ENCODE measurements around the gene DMD.

Gene DMD

DNA sequence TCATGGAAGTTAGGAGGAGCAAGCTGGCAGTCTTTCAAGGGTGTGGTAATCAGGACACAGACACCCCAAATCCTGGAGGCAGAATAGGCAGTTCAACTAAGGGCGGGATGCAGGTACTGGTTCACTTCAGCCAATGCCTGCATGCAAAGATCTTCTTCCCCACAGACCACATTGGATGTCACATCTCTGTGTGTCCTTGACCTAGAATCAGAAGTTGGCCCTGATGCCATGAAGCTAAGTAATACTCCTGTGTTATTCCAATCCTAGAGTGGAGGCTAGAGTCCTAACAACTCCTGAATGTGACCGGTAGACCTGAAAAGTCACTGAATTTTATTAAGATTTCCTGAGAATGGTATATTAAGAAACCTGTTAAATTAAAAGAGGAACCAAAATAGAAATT is 165.5 kb downstream of the DMD start:
- Histone ChIP-seq H4K20me1 (ENCODE audit: insufficient read depth, low read length, poor library complexity, severe bottlenecking) (no peaks in the 10 kb centered on the region), H3K9ac (ENCODE audit: low read depth, low read length, poor library complexity, severe bottlenecking) (no peak overlapping the region), H3K4me1 (ENCODE audit: insufficient read depth, low read length, poor library complexity, severe bottlenecking) (no peaks in the 10 kb centered on the region), H3F3A (ENCODE audit: low read depth) (no peaks in the 10 kb centered on the region), H2AFZ (ENCODE audit: low read length) (no peak overlapping the region), H3K36me3 (ENCODE audit: insufficient read depth, low read length) (no peaks in the 10 kb centered on the region), H3K4me2 (ENCODE audit: low read depth, low read length, poor library complexity, severe bottlenecking) (no peak overlapping the region), H3K79me2 (ENCODE audit: insufficient read depth, low read length) (no peaks in the 10 kb centered on the region), H3K9me2 (replicated peaks; ENCODE audit: low read depth, low read length) (no peaks in the 10 kb centered on the region), H3K9me3 (ENCODE audit: insufficient read depth, low read depth, low read length) (no peaks in the 10 kb centered on the region), H3K27me3 (ENCODE audit: insufficient read depth, low read length, poor library complexity, severe bottlenecking) (no peaks in the 10 kb centered on the region), H3K4me3 (ENCODE audit: low read length, poor library complexity, severe bottlenecking) (no peak overlapping the region)
- TF ChIP-seq, protein P1, sequence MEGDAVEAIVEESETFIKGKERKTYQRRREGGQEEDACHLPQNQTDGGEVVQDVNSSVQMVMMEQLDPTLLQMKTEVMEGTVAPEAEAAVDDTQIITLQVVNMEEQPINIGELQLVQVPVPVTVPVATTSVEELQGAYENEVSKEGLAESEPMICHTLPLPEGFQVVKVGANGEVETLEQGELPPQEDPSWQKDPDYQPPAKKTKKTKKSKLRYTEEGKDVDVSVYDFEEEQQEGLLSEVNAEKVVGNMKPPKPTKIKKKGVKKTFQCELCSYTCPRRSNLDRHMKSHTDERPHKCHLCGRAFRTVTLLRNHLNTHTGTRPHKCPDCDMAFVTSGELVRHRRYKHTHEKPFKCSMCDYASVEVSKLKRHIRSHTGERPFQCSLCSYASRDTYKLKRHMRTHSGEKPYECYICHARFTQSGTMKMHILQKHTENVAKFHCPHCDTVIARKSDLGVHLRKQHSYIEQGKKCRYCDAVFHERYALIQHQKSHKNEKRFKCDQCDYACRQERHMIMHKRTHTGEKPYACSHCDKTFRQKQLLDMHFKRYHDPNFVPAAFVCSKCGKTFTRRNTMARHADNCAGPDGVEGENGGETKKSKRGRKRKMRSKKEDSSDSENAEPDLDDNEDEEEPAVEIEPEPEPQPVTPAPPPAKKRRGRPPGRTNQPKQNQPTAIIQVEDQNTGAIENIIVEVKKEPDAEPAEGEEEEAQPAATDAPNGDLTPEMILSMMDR (conservative IDR thresholded peaks at IDR 0.05; ENCODE audit: low read length), result no peak
- TF ChIP-seq EZH2phosphoT487 (IDR thresholded peaks at IDR 0.05; ENCODE audit: borderline replicate concordance), result no peak

DNA sequence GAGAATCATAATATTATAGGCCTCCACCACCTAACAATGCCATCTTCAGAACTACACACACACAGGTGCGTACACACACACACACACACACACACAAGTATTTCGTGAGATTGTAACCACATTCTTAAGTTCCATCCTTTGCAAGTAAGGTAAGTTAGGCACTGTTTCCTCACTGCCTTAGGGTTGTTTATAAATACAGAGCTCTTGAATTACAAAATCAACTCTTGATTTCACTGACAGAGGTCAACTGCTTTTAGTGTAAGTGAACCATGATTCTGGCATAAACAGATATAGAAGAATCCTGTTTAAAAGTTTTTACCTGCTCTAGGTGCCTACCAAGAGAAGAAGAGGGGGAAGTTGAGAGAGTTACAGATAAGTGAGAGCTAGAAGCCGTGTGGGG is 166.1 kb downstream of the DMD start:
- H2AFZ ChIP-seq (ENCODE audit: low read length), result no peak overlapping the region
- no peak overlapping the region for H3K9ac ChIP-seq (ENCODE audit: low read depth, low read length, poor library complexity, severe bottlenecking)
- no peak for TF ChIP-seq EZH2phosphoT487 (IDR thresholded peaks at IDR 0.05; ENCODE audit: borderline replicate concordance)
- TF ChIP-seq, protein P1 (conservative IDR thresholded peaks at IDR 0.05; ENCODE audit: low read length), result no peak
- no peaks in the 10 kb centered on the region for H3K36me3 ChIP-seq (ENCODE audit: insufficient read depth, low read length)
- H3K4me1 ChIP-seq (ENCODE audit: insufficient read depth, low read length, poor library complexity, severe bottlenecking), result no peaks in the 10 kb centered on the region
- H3K4me2 ChIP-seq (ENCODE audit: low read depth, low read length, poor library complexity, severe bottlenecking), result no peak overlapping the region
- no peaks in the 10 kb centered on the region for H3K79me2 ChIP-seq (ENCODE audit: insufficient read depth, low read length)
- no peaks in the 10 kb centered on the region for H3F3A ChIP-seq (ENCODE audit: low read depth)
- no peak overlapping the region for H3K4me3 ChIP-seq (ENCODE audit: low read length, poor library complexity, severe bottlenecking)
- H3K9me3 ChIP-seq (ENCODE audit: insufficient read depth, low read depth, low read length), result no peaks in the 10 kb centered on the region
- H3K27me3 ChIP-seq (ENCODE audit: insufficient read depth, low read length, poor library complexity, severe bottlenecking), result no peaks in the 10 kb centered on the region
- H4K20me1 ChIP-seq (ENCODE audit: insufficient read depth, low read length, poor library complexity, severe bottlenecking), result no peaks in the 10 kb centered on the region
- no peaks in the 10 kb centered on the region for H3K9me2 ChIP-seq (replicated peaks; ENCODE audit: low read depth, low read length)

DNA sequence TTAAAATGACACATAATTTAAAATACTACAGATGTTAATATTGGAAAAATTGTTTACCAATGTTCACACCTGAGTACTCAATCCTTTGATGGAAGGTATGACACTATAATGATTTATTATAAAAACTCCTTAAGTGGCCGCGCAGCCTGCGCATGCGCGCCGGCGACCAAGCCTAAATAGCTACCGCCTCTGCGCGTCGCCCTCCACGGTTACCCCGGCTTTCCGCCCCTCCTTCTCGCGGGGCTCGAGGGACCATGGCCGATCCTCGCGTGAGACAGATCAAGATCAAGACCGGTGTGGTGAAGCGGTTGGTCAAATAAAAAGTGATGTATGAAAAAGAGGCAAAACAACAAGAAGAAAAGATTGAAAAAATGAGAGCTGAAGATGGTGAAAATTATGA is 170.2 kb downstream of the DMD start:
- H3K9me2 ChIP-seq (replicated peaks; ENCODE audit: low read depth, low read length), result no peaks in the 10 kb centered on the region
- H2AFZ ChIP-seq (ENCODE audit: low read length), result no peak overlapping the region
- H4K20me1 ChIP-seq (ENCODE audit: insufficient read depth, low read length, poor library complexity, severe bottlenecking), result no peaks in the 10 kb centered on the region
- H3K9me3 ChIP-seq (ENCODE audit: insufficient read depth, low read depth, low read length), result no peaks in the 10 kb centered on the region
- H3K36me3 ChIP-seq (ENCODE audit: insufficient read depth, low read length), result no peaks in the 10 kb centered on the region
- no peak overlapping the region for H3K9ac ChIP-seq (ENCODE audit: low read depth, low read length, poor library complexity, severe bottlenecking)
- H3K79me2 ChIP-seq (ENCODE audit: insufficient read depth, low read length), result no peaks in the 10 kb centered on the region
- H3K4me3 ChIP-seq (ENCODE audit: low read length, poor library complexity, severe bottlenecking), result no peak overlapping the region
- TF ChIP-seq EZH2phosphoT487 (IDR thresholded peaks at IDR 0.05; ENCODE audit: borderline replicate concordance), result no peak
- TF ChIP-seq, protein P1 (conservative IDR thresholded peaks at IDR 0.05; ENCODE audit: low read length), result no peak
- no peaks in the 10 kb centered on the region for H3K27me3 ChIP-seq (ENCODE audit: insufficient read depth, low read length, poor library complexity, severe bottlenecking)
- no peak overlapping the region for H3K4me2 ChIP-seq (ENCODE audit: low read depth, low read length, poor library complexity, severe bottlenecking)
- H3K4me1 ChIP-seq (ENCODE audit: insufficient read depth, low read length, poor library complexity, severe bottlenecking), result no peaks in the 10 kb centered on the region
- no peaks in the 10 kb centered on the region for H3F3A ChIP-seq (ENCODE audit: low read depth)
